ENCODE measurements around the gene UFC1.
A peak's percentile ranks its signal among the peaks of the same experiment; 100 is the strongest.

Gene UFC1

GRCh38 chr1:161153176-161153575 is 602 bp upstream of the UFC1 start:
- peak overlapping the region; percentile 98 for H3K27ac ChIP-seq (ENCODE audit: insufficient read depth in 1 of 2, low read depth in 1 of 2, low read length in 2 of 2, poor library complexity in 1 of 2, severe bottlenecking in 2 of 2)
- H3K4me1 ChIP-seq (ENCODE audit: control extremely low read depth in 1 of 4, control insufficient read depth in 4 of 4, insufficient read depth in 4 of 4, low read length in 3 of 4): peaks cover 2 to 15% (median 13%) of the 10 kb centered on the region in 4 experiments
- peaks cover 7 to 12% (median 11%) of the 10 kb centered on the region in 4 experiments for H3K36me3 ChIP-seq (ENCODE audit: control insufficient read depth in 4 of 4, insufficient read depth in 4 of 4, low read length in 3 of 4)
- DNase-seq: peak in 1 of 3 donors; percentile 29
- H3K9me3 ChIP-seq (ENCODE audit: control extremely low read depth in 1 of 5, control insufficient read depth in 4 of 5, insufficient read depth in 2 of 5, low read depth in 1 of 5, low read length in 4 of 5): no peaks in the 10 kb centered on the region
- POLR2A ChIA-PET: interaction anchor here (0.8 to 1.4 kb wide), 2 partner anchors 13 to 56 kb away, joined by 5 to 6 read pairs; partner anchors contain the start of gene PPOX
- H3K27me3 ChIP-seq (replicated peaks in 2 of 5; ENCODE audit: control insufficient read depth in 4 of 5, insufficient read depth in 5 of 5, low read length in 4 of 5): no peaks in the 10 kb centered on the region
- WGBS (ENCODE audit: insufficient coverage): 62% methylated on average over 2 of the region's 9 CpGs
- CTCF ChIA-PET: interaction anchor here (0.9 to 5.5 kb wide), 4 partner anchors 16 to 82 kb away, joined by 3 to 29 read pairs (median 4); partner anchors contain the start of gene DEDD
- H3K4me3 ChIP-seq (ENCODE audit: control insufficient read depth in 1 of 7, extremely low read depth in 1 of 7, insufficient read depth in 4 of 7, low read depth in 2 of 7, low read length in 6 of 7): peak overlapping the region in 6 of 7 experiments; percentile 77 to 99 (median 96)

GRCh38 chr1:161157867-161158266 is 4.1 kb downstream of the UFC1 start:
- CTCF ChIA-PET: interaction anchor here (0.6 to 3.2 kb wide), 15 partner anchors 9 to 224 kb away, joined by 3 to 14 read pairs (median 5); partner anchors contain the start of genes ARHGAP30, B4GALT3, KLHDC9 and NIT1

GRCh38 chr1:161158316-161159010 is 4.7 kb downstream of the UFC1 start:
- DNase-seq: peak in 2 of 3 donors; percentile 55 to 66
- no peaks in the 10 kb centered on the region for H3K9me3 ChIP-seq (ENCODE audit: control extremely low read depth in 1 of 5, control insufficient read depth in 4 of 5, insufficient read depth in 2 of 5, low read depth in 1 of 5, low read length in 4 of 5)
- WGBS (ENCODE audit: insufficient coverage): 53% methylated on average over 8 of the region's 9 CpGs
- H3K4me1 ChIP-seq (ENCODE audit: control extremely low read depth in 1 of 4, control insufficient read depth in 4 of 4, insufficient read depth in 4 of 4, low read length in 3 of 4): peaks cover 2 to 34% (median 29%) of the 10 kb centered on the region in 4 experiments
- ChIA-PET CTCF (interaction anchor here (0.6 to 3.2 kb wide), 15 partner anchors 8 to 224 kb away, joined by 3 to 14 read pairs (median 5); partner anchors contain the start of genes ARHGAP30, B4GALT3, KLHDC9 and NIT1), POLR2A (interaction anchor here (0.6 kb wide), 1 partner anchor 64 kb away, joined by 3 read pairs; no protein-coding TSS in a partner anchor)
- peak overlapping the region; percentile 84 to 90 for H3K27ac ChIP-seq (ENCODE audit: insufficient read depth in 1 of 2, low read depth in 1 of 2, low read length in 2 of 2, poor library complexity in 1 of 2, severe bottlenecking in 2 of 2)
- peak overlapping the region in 5 of 7 experiments; percentile 81 to 95 (median 89) for H3K4me3 ChIP-seq (ENCODE audit: control insufficient read depth in 1 of 7, extremely low read depth in 1 of 7, insufficient read depth in 4 of 7, low read depth in 2 of 7, low read length in 6 of 7)
- H3K27me3 ChIP-seq (replicated peaks in 2 of 5; ENCODE audit: control insufficient read depth in 4 of 5, insufficient read depth in 5 of 5, low read length in 4 of 5): no peaks in the 10 kb centered on the region
- H3K36me3 ChIP-seq (ENCODE audit: control insufficient read depth in 4 of 4, insufficient read depth in 4 of 4, low read length in 3 of 4): peaks cover 8 to 50% (median 21%) of the 10 kb centered on the region in 4 experiments

More at GRCh38 chr1:161157867-161158266, 4.1 kb downstream of the UFC1 start:
- peak in 1 of 3 donors; percentile 17 for DNase-seq
- WGBS (ENCODE audit: insufficient coverage): 100% methylated on average over 1 of the region's 1 CpG
- Histone ChIP-seq H3K4me1 (ENCODE audit: control extremely low read depth in 1 of 4, control insufficient read depth in 4 of 4, insufficient read depth in 4 of 4, low read length in 3 of 4) (peaks cover 2 to 37% (median 32%) of the 10 kb centered on the region in 4 experiments), H3K27ac (ENCODE audit: insufficient read depth in 1 of 2, low read depth in 1 of 2, low read length in 2 of 2, poor library complexity in 1 of 2, severe bottlenecking in 2 of 2) (no peak overlapping the region), H3K36me3 (ENCODE audit: control insufficient read depth in 4 of 4, insufficient read depth in 4 of 4, low read length in 3 of 4) (peaks cover 8 to 45% (median 17%) of the 10 kb centered on the region in 4 experiments), H3K9me3 (ENCODE audit: control extremely low read depth in 1 of 5, control insufficient read depth in 4 of 5, insufficient read depth in 2 of 5, low read depth in 1 of 5, low read length in 4 of 5) (no peaks in the 10 kb centered on the region), H3K4me3 (ENCODE audit: control insufficient read depth in 1 of 7, extremely low read depth in 1 of 7, insufficient read depth in 4 of 7, low read depth in 2 of 7, low read length in 6 of 7) (no peak overlapping the region), H3K27me3 (replicated peaks in 2 of 5; ENCODE audit: control insufficient read depth in 4 of 5, insufficient read depth in 5 of 5, low read length in 4 of 5) (no peaks in the 10 kb centered on the region)
- POLR2A ChIA-PET: no interaction called here

- DNase-seq: peak; percentile 87 to 93 (median 92)
- H3K36me3 ChIP-seq (ENCODE audit: control insufficient read depth in 4 of 4, insufficient read depth in 4 of 4, low read length in 3 of 4): peaks cover 8 to 57% (median 27%) of the 10 kb centered on the region in 4 experiments
- H3K9me3 ChIP-seq (ENCODE audit: control extremely low read depth in 1 of 5, control insufficient read depth in 4 of 5, insufficient read depth in 2 of 5, low read depth in 1 of 5, low read length in 4 of 5): no peaks in the 10 kb centered on the region
- H3K27me3 ChIP-seq (replicated peaks in 2 of 5; ENCODE audit: control insufficient read depth in 4 of 5, insufficient read depth in 5 of 5, low read length in 4 of 5): no peaks in the 10 kb centered on the region
- POLR2A ChIA-PET: no interaction called here
- H3K4me3 ChIP-seq (ENCODE audit: control insufficient read depth in 1 of 7, extremely low read depth in 1 of 7, insufficient read depth in 4 of 7, low read depth in 2 of 7, low read length in 6 of 7): peak within 1 kb of the TSS; percentile 59 to 95 (median 87)
- WGBS (ENCODE audit: insufficient coverage): 4% methylated on average over 53 of the region's 60 CpGs
- CTCF ChIA-PET: interaction anchor here (0.7 to 3.2 kb wide), 8 partner anchors 7 to 61 kb away, joined by 3 to 14 read pairs (median 6); partner anchors contain the start of genes B4GALT3, KLHDC9, NIT1 and PFDN2
- H3K4me1 ChIP-seq (ENCODE audit: control extremely low read depth in 1 of 4, control insufficient read depth in 4 of 4, insufficient read depth in 4 of 4, low read length in 3 of 4): peaks cover 2 to 34% (median 28%) of the 10 kb centered on the region in 4 experiments
- H3K27ac ChIP-seq (ENCODE audit: insufficient read depth in 1 of 2, low read depth in 1 of 2, low read length in 2 of 2, poor library complexity in 1 of 2, severe bottlenecking in 2 of 2): peak within 1 kb of the TSS; percentile 84 to 90
These were observed 5.5 kb downstream of the UFC1 start, which contains the start of gene USP21 for GRCh38 chr1:161159087-161159912. TSS of gene USP21 (plus strand) at chr1:161159500. CDS start at chr1:161160641, 1,141 bp downstream.

- peak overlapping the region; percentile 59 to 95 (median 87) for H3K4me3 ChIP-seq (ENCODE audit: control insufficient read depth in 1 of 7, extremely low read depth in 1 of 7, insufficient read depth in 4 of 7, low read depth in 2 of 7, low read length in 6 of 7)
- CTCF ChIA-PET: no interaction called here
- H3K27ac ChIP-seq (ENCODE audit: insufficient read depth in 1 of 2, low read depth in 1 of 2, low read length in 2 of 2, poor library complexity in 1 of 2, severe bottlenecking in 2 of 2): peak overlapping the region; percentile 84 to 90
- POLR2A ChIA-PET: no interaction called here
- no peaks in the 10 kb centered on the region for H3K27me3 ChIP-seq (replicated peaks in 2 of 5; ENCODE audit: control insufficient read depth in 4 of 5, insufficient read depth in 5 of 5, low read length in 4 of 5)
- H3K9me3 ChIP-seq (ENCODE audit: control extremely low read depth in 1 of 5, control insufficient read depth in 4 of 5, insufficient read depth in 2 of 5, low read depth in 1 of 5, low read length in 4 of 5): no peaks in the 10 kb centered on the region
- DNase-seq: peak in 1 of 3 donors; percentile 27
- H3K4me1 ChIP-seq (ENCODE audit: control extremely low read depth in 1 of 4, control insufficient read depth in 4 of 4, insufficient read depth in 4 of 4, low read length in 3 of 4): peaks cover 2 to 30% (median 24%) of the 10 kb centered on the region in 4 experiments
- WGBS (ENCODE audit: insufficient coverage): 2% methylated on average over 9 of the region's 11 CpGs
- H3K36me3 ChIP-seq (ENCODE audit: control insufficient read depth in 4 of 4, insufficient read depth in 4 of 4, low read length in 3 of 4): peaks cover 8 to 62% (median 32%) of the 10 kb centered on the region in 4 experiments
These were observed 6.1 kb downstream of the UFC1 start for GRCh38 chr1:161159913-161160243.

GRCh38 chr1:161160671-161161145 is 6.9 kb downstream of the UFC1 start:
- POLR2A ChIA-PET: no interaction called here
- Histone ChIP-seq H3K27me3 (replicated peaks in 2 of 5; ENCODE audit: control insufficient read depth in 4 of 5, insufficient read depth in 5 of 5, low read length in 4 of 5) (no peaks in the 10 kb centered on the region), H3K4me1 (ENCODE audit: control extremely low read depth in 1 of 4, control insufficient read depth in 4 of 4, insufficient read depth in 4 of 4, low read length in 3 of 4) (peaks cover 0 to 33% (median 27%) of the 10 kb centered on the region in 4 experiments), H3K9me3 (ENCODE audit: control extremely low read depth in 1 of 5, control insufficient read depth in 4 of 5, insufficient read depth in 2 of 5, low read depth in 1 of 5, low read length in 4 of 5) (no peaks in the 10 kb centered on the region), H3K36me3 (ENCODE audit: control insufficient read depth in 4 of 4, insufficient read depth in 4 of 4, low read length in 3 of 4) (peaks cover 8 to 66% (median 33%) of the 10 kb centered on the region in 4 experiments), H3K27ac (ENCODE audit: insufficient read depth in 1 of 2, low read depth in 1 of 2, low read length in 2 of 2, poor library complexity in 1 of 2, severe bottlenecking in 2 of 2) (peak overlapping the region in 1 of 2 experiments; percentile 90), H3K4me3 (ENCODE audit: control insufficient read depth in 1 of 7, extremely low read depth in 1 of 7, insufficient read depth in 4 of 7, low read depth in 2 of 7, low read length in 6 of 7) (no peak overlapping the region)
- DNase-seq: no peak
- WGBS (ENCODE audit: insufficient coverage): 98% methylated on average over 22 of the region's 22 CpGs
- CTCF ChIA-PET: no interaction called here
